Measurements from ENCODE around the gene KCMF1.

KCMF1 gene

DNA sequence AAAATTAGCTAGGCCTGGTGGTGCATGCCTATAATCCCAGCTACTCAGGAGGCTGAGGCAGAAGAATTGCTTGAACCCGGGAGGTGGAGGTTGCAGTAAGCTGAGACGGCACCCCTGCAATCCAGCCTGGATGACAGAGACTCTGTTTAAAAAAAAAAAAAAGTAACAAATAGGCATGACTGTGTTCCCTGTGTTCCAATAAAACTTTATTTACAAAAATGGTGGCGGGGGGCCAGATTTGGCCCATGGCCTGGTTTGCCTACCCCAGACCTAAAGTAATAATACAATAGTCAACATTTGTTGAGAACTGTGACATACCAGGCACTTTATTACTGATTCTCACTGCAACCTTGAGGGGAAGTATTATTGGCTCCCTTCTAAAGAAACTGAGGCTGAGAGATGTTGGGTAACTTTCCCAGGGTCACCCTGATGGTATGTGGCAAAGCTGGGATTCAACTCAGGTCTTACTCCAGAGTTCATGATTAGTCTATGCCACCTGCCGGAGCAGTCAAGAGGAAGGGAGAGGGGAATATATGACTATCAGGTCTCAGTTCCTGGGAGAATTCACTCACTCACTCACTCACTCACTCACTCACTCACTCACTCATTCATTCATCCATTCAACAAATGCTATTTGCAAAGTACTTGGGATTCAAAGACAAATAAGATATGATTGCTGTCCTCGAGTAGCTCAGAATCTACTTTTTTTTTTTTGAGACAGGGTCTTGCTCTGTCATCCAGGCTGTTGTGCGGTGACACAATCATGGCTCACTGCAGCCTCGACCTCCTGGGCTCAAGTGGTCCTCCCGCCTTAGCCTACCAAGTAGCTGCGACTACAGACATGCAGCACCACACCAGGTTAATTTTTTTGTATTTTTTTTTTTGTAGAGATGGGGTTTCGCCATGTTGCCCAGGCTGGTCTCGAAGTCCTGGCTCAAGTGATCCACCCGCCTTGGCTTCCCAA lies 14.3 kb upstream of the KCMF1 start:
- no peak for DNase-seq (ENCODE audit: low read depth in 3 of 3, low spot score in 1 of 3)

GRCh38 chr2:84957771-84958134 lies 13.2 kb upstream of the KCMF1 start:
- DNase-seq (ENCODE audit: low read depth in 3 of 3, low spot score in 1 of 3) = no peak

DNA sequence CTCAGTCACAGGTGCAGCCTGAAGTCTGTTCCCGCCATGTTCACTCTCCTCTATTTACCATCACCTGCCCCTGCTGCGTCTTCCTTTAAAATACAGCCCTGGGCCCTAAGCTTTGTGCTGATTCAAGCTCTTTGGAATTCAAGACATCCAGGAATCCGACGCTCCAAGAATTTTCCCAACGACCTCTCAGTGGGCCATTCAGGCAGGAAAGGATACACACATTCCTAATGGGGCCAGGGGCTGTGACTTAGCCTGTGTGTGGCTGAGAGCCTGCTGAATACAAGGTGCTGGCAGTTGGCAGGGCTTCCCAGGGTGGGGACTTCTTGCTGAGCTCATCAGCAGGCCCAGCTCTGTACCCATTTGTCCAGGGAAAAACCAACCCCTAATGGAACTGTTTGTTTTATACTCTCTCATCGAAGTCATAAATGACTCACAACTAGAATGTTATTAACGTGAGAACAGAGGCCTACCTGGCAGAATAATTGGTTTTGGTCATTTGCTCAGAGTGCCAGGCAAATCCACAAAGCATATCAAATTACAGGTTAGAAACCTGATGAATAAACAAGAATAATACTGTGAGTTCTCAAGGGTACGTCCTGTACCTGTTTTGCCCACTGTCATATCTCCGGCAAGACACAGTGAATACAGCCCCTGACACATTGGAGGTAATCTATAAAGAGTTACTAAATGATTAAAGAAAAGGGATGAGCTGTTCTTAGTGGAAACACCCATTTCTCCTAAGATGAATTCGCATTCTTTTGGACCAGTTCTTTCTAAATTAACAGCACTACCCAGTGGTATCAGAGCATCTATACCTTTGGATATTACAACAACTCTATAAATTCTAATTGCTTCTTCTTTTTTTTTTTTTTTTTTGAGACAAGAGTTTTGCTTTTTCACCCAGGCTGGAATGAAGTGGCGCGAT lies 12.6 kb upstream of the KCMF1 start:
- DNase-seq (ENCODE audit: low read depth in 3 of 3, low spot score in 1 of 3) = no peak

DNA sequence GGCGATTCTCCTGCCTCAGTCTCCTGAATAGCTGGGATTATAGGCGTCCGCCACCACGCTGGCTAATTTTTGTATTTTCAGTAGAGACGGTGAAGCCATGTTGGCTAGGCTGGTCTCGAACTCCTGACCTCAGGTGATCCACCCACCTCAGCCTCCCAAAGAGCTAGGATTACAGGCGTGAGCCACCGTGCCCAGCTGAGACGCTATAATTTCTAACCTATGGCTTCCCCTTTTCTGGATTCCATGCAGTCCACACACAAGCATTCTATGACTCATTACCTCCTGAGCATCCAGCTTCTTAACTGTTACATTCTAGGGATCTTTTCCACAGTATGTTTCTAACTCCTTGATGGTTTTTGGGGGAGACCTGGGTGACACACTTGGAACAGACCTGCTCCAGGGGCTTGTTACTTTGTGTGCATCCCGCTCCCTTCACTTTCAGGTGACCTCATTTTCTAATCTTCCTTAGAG lies 11.8 kb upstream of the KCMF1 start:
- DNase-seq (ENCODE audit: low read depth in 3 of 3, low spot score in 1 of 3) = no peak

DNA sequence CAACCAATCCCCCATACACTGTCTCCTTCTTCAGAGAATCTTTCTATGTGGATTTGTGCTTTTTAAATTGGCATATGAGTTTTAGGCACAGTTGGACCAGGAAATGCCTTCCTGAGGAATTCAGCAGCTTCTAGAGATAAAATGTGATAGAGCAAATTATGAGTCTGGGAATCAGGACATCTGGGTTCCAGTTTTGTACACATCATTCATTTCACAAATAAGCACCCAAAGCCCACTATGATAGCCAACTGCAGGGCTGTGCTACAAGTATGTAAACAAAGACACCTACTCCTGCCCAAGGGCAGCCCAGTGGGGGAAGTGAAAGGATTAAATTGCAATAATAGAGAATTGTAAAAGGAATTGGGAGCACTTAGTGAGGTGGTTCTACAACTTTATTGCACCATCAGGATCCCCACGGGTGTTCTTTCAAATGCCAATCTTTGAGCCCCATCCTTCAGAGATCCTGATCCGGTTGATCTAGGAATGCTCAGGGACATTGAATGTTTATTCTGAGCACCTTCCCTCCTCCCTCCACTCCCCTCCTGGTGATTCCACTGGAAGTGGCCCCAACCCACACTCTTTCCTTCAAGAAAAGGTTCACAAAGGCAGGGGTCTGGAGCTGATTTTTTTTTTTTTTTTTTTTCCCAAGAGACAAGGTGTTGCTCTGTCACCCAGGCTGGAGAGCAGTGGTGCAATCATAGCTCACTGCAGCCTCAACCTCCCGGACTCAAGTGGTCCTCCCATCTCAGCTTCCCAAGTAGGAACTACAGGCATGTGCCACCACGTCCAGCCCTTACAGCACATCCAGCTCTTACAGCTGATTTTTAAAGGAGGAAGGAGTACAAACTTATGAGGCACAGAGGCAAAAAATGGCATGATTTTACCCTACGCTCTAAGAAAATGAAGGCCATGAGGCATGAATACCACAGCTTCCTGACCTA lies 11.1 kb upstream of the KCMF1 start:
- no peak for DNase-seq (ENCODE audit: low read depth in 3 of 3, low spot score in 1 of 3)

DNA sequence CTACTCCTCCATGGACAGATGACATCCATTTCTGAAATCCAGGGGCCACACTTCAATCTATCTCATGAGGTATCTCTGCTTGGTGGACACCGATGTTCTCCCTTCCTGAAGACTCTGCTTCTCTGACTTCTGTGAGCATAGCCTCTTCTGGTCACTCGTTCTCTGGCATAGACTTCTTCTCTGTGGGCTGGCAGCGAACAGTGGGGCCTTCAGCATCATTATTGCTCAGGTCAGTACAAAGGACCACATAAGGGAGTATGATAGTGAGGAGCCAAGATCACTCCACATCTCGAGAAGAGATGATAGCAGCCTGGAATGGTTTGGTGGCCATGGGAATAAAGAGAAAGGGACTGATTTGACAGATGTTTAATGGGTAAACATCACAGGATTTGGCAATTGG lies 8.0 kb upstream of the KCMF1 start:
- DNase-seq (ENCODE audit: low read depth in 3 of 3, low spot score in 1 of 3) = no peak

- DNase-seq (ENCODE audit: low read depth in 3 of 3, low spot score in 1 of 3) = no peak
Measured at GRCh38 chr2:84963323-84963691, 7.7 kb upstream of the KCMF1 start.

GRCh38 chr2:84963692-84964405 lies 7.1 kb upstream of the KCMF1 start:
- DNase-seq (ENCODE audit: low read depth in 3 of 3, low spot score in 1 of 3) = no peak

GRCh38 chr2:84964406-84965191 lies 6.4 kb upstream of the KCMF1 start:
- DNase-seq (ENCODE audit: low read depth in 3 of 3, low spot score in 1 of 3) = no peak

DNA sequence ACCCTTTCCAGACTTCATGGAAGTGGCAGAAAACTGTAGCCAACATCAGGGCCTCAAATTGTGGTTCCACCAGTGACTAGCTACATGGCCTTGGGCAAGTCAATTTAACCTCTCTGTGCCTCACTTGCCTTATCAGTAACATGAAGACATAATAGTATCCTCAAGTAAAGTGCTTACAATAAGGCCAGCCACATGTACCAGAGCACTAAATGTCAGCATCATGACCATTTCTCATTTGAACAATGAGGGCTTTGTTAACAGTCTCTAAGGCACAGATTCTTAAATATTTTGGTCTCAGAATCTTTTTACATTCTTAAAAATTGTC lies 5.8 kb upstream of the KCMF1 start:
- DNase-seq (ENCODE audit: low read depth in 3 of 3, low spot score in 1 of 3) = no peak

GRCh38 chr2:84965827-84966226 lies 5.1 kb upstream of the KCMF1 start:
- no peak for DNase-seq (ENCODE audit: low read depth in 3 of 3, low spot score in 1 of 3)

GRCh38 chr2:84966731-84967130 lies 4.2 kb upstream of the KCMF1 start:
- DNase-seq (ENCODE audit: low read depth in 3 of 3, low spot score in 1 of 3) = no peak

DNA sequence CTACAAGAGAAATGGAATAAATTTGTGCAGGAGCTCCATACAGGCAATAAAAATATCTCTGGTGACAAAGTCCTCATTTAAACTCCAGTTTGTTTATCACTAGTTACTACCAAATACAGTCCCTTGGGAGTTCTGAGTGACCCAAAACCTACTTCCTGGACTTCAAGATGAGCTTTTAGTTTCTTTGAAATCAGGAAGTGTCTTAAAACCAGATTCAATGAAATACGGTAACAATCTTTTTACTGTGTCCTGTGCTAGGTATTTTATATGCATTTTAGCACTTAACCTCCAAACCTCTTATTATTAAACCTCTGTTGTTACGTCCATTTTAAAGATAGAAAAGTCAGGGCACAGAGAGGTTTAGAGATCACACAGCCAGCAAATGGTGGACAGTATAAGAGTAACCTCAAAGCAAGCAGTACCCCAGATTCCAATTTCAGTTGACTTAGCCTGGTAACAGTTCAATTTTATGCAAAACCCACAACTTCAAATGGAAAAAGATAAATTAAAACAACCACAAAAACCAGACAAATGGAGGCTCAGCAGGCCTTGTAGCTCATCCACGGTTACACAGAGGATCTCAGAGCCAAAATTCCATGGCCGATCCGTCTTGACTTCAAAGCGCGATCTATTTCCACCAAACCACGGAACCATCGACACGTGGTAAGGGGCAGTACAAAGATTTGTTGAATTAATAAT lies 1.3 kb upstream of the KCMF1 start:
- no peak for DNase-seq (ENCODE audit: low read depth in 3 of 3, low spot score in 1 of 3)

- peak in 2 of 3 donors; percentile 12 to 39 for DNase-seq (ENCODE audit: low read depth in 3 of 3, low spot score in 1 of 3)
Measured at GRCh38 chr2:84970210-84970867, 622 bp upstream of the KCMF1 start.

DNA sequence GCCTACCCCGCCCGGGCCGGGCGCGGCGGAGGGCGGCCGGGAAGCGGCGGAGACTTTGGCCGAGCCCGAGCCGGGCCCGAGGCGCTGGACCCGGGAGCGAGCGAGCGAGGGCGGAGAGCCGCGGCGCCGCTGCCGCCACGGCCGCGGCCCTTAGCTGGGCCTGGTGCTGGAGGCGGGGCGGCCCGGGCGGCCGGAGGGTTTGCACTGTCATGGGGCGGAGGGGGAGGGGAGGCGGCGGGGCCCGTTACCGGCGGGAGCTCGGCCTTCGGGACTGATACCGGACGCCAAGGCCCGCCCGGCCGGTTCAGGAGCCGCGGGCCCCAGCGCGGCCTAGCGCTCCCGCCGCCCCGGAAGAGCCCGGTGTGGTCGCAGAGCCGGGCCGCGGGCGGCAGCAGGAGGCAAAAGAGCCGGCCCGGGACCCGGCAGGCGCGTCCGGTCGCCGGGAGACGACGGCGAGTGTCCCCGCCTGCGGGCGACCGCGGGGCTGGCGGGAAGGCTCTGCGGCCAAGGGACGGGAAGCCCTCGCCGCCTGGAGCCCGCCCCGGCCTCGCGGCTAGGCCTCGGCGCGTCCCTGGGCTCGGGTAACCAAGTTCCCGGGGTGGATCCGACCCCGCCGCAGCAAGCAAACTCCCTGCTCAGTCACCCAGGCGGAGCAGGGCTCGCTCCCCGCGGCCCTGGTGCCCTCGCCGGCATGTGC lies 697 bp downstream of the KCMF1 start:
- peak; percentile 17 to 39 (median 39) for DNase-seq (ENCODE audit: low read depth in 3 of 3, low spot score in 1 of 3)

DNA sequence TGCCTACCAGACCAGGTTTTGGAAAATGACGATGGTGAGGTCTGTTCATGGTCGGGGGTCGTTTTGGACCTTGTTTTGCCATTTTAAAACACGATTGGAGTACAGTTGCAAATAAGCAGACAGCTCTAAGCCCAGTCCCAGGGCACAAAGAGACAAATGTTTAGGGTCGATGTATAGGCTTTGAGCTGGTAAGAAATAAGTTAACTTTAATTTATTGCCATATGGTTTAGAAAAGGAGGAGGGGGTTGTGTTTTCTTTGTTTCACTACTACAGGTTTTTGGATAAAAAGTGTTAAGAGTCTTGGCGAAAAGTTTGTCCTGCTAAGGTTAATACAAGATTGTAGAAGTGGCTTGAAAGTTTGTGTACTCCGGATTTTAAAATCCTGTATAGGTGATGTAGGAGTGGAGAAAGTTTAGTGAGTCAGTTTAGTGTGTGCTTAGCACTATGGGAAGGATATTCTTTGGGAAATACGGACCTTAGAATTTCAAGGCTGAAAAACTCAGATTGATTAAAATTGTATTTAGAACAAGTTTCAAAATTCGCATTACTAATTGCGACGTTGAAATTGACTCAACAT lies 1.3 kb downstream of the KCMF1 start:
- no peak for DNase-seq (ENCODE audit: low read depth in 3 of 3, low spot score in 1 of 3)

DNA sequence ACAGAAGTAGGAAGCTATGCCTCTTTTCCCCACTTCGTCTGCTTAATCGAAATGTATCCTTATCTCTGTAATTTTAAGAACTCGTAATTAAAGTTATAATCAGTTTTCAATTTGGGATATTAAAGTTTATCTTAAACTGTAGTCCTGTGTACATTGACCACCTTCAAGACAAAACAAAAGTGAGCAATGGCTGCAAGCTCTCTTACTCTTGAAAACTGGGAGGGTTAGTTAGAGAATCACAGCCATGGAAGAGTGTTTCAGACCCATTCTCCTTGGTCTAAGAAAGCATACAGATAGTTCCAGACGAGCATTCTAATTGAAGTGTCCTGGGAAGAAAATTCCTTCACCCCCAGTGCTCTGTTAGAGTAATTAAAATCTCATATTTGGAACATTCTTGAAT lies 2.0 kb downstream of the KCMF1 start:
- no peak for DNase-seq (ENCODE audit: low read depth in 3 of 3, low spot score in 1 of 3)

Data from stimulated activated CD4-positive, alpha-beta T cell treated with anti-CD3 and anti-CD28 coated beads, TNF-alpha, amount 100 ng/mL, for 1 hour (primary cell).